ENCODE data around the gene BTNL2.
"Not testable (repeated sequence)": the region's sequence is repeated elsewhere in the genome, so short reads cannot be mapped to it uniquely, and the experiment has no call there.

Gene BTNL2

DNA sequence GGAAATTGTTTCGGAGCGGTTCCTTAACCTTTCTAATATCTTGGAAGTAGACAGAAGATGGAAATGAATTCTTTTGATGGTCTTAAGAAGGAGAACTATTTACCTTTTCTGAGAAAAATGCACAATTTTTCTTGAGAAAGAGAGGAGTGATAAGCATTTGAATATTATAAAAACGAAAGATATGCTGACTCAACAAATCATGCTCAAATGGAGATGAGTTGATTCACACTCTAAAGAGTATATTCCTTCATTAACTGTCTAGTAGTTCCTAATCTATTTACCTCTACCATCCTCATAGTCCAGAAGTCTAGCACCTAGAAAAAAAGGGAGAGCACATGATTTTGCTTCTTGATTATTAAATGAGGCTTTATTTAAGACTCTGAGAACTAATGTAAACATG lies 39.3 kb downstream of the BTNL2 start:
- DNase-seq (ENCODE audit: low spot score) = no peak

DNA sequence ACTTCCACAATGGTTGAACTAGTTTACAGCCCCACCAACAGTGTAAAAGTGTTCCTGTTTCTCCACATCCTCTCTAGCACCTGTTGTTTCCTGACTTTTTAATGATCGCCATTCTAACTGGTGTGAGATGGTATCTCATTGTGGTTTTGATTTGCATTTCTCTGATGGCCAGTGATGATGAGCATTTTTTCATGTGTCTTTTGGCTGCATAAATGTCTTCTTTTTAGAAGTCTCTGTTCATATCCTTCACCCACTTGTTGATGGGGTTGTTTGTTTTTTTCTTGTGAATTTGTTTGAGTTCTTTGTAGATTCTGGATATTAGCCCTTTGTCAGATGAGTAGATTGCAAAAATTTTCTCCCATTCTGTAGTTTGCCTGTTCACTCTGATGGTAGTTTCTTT lies 47.8 kb downstream of the BTNL2 start:
- DNase-seq (ENCODE audit: low spot score) = not testable (repeated sequence)

DNA sequence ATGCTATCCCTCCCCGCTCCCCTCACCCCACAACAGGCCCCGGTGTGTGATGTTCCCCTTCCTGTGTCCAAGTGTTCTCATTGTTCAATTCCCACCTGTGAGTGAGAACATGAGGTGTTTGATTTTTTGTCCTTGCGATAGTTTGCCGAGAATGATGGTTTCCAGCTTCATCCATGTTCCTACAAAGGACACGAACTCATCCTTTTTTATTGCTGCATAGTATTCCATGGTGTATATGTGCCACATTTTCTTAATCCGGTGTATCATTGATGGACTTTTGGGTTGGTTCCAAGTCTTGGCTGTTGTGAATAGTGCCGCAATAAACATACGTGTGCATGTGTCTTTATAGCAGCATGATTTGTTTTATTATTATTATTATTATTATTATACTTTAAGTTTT lies 48.4 kb downstream of the BTNL2 start:
- DNase-seq (ENCODE audit: low spot score) = not testable (repeated sequence)

DNA sequence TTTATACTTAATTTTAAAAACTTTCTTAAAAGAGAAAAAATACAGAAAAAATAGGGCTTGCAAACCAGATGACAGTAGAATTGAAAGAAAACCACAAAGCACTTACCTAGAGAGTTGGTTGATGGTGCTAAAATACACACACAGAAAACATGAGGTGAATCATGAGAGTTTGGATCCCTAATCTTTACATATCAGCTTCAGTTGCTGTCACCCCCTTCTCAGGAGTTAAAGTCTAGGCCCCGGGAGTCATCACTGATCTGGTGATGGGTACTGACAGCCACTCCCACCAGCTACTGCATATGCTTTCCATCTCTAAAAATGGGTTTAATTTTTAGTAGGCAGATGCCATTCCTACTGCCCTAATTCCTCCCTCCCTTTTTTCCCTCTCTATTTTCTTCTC lies 52.0 kb downstream of the BTNL2 start:
- DNase-seq (ENCODE audit: low spot score) = no peak

DNA sequence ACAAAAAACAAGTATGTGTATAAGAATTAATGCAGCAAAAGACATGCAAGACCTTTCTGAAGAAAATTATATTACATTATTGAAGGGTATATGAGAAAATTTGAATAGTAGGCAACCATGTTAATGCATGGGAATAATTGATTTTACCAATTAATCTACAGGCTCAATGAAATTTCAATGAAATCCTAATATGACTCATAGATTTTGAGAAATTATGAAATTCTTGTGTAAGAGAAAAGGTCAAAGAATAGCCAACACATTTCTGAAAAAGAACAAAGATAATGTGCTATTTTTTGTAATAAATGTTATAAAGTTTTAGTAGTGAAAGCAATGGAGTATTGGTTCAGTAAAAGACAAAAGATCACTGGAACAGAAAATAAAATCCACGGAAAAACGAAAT lies 53.6 kb downstream of the BTNL2 start:
- no peak for DNase-seq (ENCODE audit: low spot score)

Measured in pons (tissue), 1 donor.